A673 (cell line): ENCODE data around the gene TAS2R38. TPM values are rescaled to one million over a fixed set of nuclear protein-coding genes. Genes with fewer than 3 reads are reported as not detected.

ENCODE experiments used
- BruUV-seq: library from RNA; stranded (reverse); fragments of 400-500 nt; replicated peaks from 2 replicates; lab custom pipeline; 2021; lab: Mats Ljungman, UMichigan
- CTCF ChIA-PET: fragments of 300-600 bp; sonication (Branson Sonifier 250); formaldehyde crosslinking; loops from one replicate; lab custom pipeline; 2022; ENCODE audit warnings: antibody characterized with exemption; lab: Charles Lee
- POLR2A ChIA-PET: fragments of 300-600 bp; sonication (Branson Sonifier 250); formaldehyde crosslinking; loops from one replicate; lab custom pipeline; 2022; ENCODE audit warnings: antibody characterized with exemption; ENCODE audit not compliant: low non-redundant PET; lab: Charles Lee
- DNase-seq: peaks from one replicate; pipeline ENCODE4 v3.0.0-alpha.2; 2015; ENCODE audit warnings: low spot score
- H3K27ac ChIP-seq: fragments of 200-600 bp; sonication (generic); 2 replicates; pipeline ENCODE4 v1.5.1; 2016; ENCODE audit warnings: mixed run types, low read depth, mild to moderate bottlenecking, mixed read lengths, antibody characterized with exemption, low read length; ENCODE audit not compliant: poor library complexity, severe bottlenecking
- H3K27me3 ChIP-seq: fragments of 200-600 bp; sonication (generic); replicated peaks from 2 replicates; pipeline ENCODE4 v1.6.1; 2017; ENCODE audit warnings: mixed run types, low read depth, mild to moderate bottlenecking, mixed read lengths, antibody characterized with exemption, low read length; ENCODE audit not compliant: insufficient read depth, poor library complexity
- H3K36me3 ChIP-seq: fragments of 200-600 bp; sonication (generic); 2 replicates; pipeline ENCODE4 v1.6.1; 2016; ENCODE audit warnings: mixed run types, mild to moderate bottlenecking, mixed read lengths, antibody characterized with exemption, low read length; ENCODE audit not compliant: insufficient read depth, poor library complexity, severe bottlenecking
- H3K4me1 ChIP-seq: fragments of 200-600 bp; sonication (generic); 2 replicates; pipeline ENCODE4 v1.6.1; 2017; ENCODE audit warnings: mixed run types, mild to moderate bottlenecking, mixed read lengths, antibody characterized with exemption, low read length; ENCODE audit not compliant: insufficient read depth, poor library complexity, severe bottlenecking
- H3K4me3 ChIP-seq: fragments of 200-600 bp; sonication (generic); 2 replicates; pipeline ENCODE4 v1.5.1; 2016; ENCODE audit warnings: low read depth, mixed run types, mild to moderate bottlenecking, mixed read lengths, low read length; ENCODE audit not compliant: poor library complexity, severe bottlenecking
- H3K9me3 ChIP-seq: fragments of 200-600 bp; sonication (generic); 2 replicates; pipeline ENCODE4 v1.6.1; 2016; ENCODE audit warnings: mixed run types, low read depth, mild to moderate bottlenecking, mixed read lengths, antibody characterized with exemption, low read length; ENCODE audit not compliant: poor library complexity, severe bottlenecking
- EZH2 ChIP-seq: fragments of 200-600 bp; sonication (generic); IDR thresholded peaks from 2 replicates; pipeline ENCODE4 v1.6.1; 2017; ENCODE audit warnings: borderline replicate concordance, low read depth, mild to moderate bottlenecking, mixed read lengths, antibody characterized with exemption, low read length; ENCODE audit not compliant: poor library complexity, severe bottlenecking
- intact Hi-C: fragments of 100-400 bp; cut with micrococcal nuclease; formaldehyde crosslinking; loops from one replicate; pipeline ENCODE4 v1.10.0; 2022; ENCODE audit not compliant: unreplicated experiment
- total RNA-seq: library from RNA; stranded (reverse); gene quantifications from 2 replicates; pipeline ENCODE4 v1.2.3, GENCODE V29; 2021
- TF ChIP-seq, protein P1 (sequence below): fragments of 300-800, 200-600 bp; sonication (generic); conservative IDR thresholded peaks from 2 replicates; pipeline ENCODE4 v1.5.1; 2017; ENCODE audit warnings: low read depth, mild to moderate bottlenecking, antibody characterized with exemption, low read length, moderate library complexity, mixed read lengths

The TAS2R38 gene
- total RNA-seq, 1 experiment from 2014 or later: not detected

DNA sequence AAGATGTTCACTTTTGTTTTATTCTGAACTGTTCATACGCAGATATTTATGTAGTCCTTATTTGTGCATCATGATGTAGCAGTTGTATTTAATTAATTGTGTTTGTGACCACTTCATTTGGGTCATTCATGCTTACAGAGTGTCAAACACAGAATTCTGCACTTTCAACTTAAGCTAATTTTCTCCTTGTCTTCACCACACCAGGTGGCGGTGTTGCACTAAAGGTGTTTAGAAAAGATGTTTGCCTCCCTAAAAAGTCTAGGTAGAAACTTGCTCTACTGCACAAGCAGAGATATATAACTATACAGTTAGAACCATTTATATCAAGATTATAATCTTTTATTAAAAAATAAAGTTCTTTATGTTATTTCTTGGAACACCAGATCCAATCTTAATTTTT is 1.3 kb upstream of the TAS2R38 start:
- TF ChIP-seq, protein P1, sequence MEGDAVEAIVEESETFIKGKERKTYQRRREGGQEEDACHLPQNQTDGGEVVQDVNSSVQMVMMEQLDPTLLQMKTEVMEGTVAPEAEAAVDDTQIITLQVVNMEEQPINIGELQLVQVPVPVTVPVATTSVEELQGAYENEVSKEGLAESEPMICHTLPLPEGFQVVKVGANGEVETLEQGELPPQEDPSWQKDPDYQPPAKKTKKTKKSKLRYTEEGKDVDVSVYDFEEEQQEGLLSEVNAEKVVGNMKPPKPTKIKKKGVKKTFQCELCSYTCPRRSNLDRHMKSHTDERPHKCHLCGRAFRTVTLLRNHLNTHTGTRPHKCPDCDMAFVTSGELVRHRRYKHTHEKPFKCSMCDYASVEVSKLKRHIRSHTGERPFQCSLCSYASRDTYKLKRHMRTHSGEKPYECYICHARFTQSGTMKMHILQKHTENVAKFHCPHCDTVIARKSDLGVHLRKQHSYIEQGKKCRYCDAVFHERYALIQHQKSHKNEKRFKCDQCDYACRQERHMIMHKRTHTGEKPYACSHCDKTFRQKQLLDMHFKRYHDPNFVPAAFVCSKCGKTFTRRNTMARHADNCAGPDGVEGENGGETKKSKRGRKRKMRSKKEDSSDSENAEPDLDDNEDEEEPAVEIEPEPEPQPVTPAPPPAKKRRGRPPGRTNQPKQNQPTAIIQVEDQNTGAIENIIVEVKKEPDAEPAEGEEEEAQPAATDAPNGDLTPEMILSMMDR: no peak; the same call in 1 of the 2 replicates
- no peak for TF ChIP-seq EZH2
- DNase-seq: no peak
- CTCF ChIA-PET: interaction anchor here (0.6 kb wide), 1 partner anchor 20 kb away, joined by 3 read pairs; no protein-coding TSS in a partner anchor
- POLR2A ChIA-PET: no interaction called here
- no peaks in the 10 kb centered on the region for H3K9me3 ChIP-seq
- H3K36me3 ChIP-seq: no peaks in the 10 kb centered on the region
- no TSS peak for BruUV-seq
- H3K27me3 ChIP-seq: no peaks in the 10 kb centered on the region
- H3K27ac ChIP-seq: no peak overlapping the region
- H3K4me1 ChIP-seq: no peaks in the 10 kb centered on the region
- no peak overlapping the region for H3K4me3 ChIP-seq
- intact Hi-C loops: loop anchor here (10.0 kb wide), 1 partner anchor 330 kb away; no protein-coding TSS in a partner anchor

DNA sequence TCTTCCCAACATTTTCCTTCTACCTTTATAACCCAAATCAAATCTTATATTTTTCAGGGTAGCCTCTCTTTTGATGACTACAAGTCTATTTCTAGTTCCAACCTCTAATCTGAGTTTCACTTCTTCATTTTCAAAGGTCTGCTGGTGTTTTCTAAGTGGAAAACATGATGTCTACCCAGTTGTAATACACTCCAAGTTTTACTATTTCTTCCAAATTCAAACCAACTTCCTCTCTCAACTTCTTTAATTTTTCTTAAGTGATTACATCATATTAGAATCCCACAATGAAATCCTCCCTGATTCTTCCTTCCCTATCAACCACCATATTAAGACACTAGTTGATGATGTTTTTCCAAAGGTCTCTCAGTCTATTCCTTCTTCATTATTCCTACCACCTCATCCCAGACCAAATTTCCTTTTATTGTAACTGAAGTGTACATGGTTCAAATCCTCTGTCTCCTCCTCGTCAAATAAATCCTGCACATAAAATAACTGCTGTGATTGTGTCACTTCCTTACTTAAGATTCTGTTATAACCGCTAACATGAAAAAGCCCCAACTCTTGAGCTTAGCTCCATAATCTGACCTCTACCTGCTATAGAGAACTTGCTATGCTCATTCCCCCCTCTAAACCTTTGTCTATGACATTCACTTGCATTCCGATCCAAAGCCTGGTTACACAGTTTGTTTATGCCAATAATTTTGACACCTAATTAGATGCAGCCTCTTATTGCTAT is 12.7 kb downstream of the TAS2R38 start:
- CTCF ChIA-PET: no interaction called here
- Histone ChIP-seq H3K4me1 (no peaks in the 10 kb centered on the region), H3K36me3 (no peaks in the 10 kb centered on the region), H3K9me3 (no peaks in the 10 kb centered on the region), H3K27ac (no peak overlapping the region), H3K4me3 (no peak overlapping the region), H3K27me3 (no peaks in the 10 kb centered on the region)
- DNase-seq: no peak
- BruUV-seq: no TSS peak
- POLR2A ChIA-PET: no interaction called here
- intact Hi-C loops: no loop called here
- TF ChIP-seq, protein P1: no peak
- TF ChIP-seq EZH2: no peak

DNA sequence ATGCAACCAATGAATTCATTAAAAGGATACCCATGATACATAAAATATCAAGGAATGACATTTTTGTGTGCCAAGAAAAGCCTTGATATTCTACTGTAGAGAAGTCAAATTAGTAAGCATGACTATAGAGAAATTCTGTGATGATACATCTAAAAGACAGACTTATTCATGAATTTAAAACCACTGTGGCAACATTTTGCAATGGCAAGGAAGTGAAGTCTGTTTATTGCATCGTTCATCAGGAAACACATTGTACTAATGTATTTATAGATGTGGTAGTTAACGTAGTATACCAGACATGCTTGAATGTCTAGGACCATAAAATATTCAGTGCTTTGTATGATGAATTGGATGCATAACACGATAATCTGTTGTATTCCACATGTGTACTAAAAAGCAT is 17.5 kb downstream of the TAS2R38 start:
- Histone ChIP-seq H3K9me3 (no peaks in the 10 kb centered on the region), H3K27ac (no peak overlapping the region), H3K4me1 (no peaks in the 10 kb centered on the region), H3K4me3 (no peak overlapping the region), H3K27me3 (no peaks in the 10 kb centered on the region), H3K36me3 (no peaks in the 10 kb centered on the region)
- ChIA-PET CTCF (no interaction called here), POLR2A (no interaction called here)
- DNase-seq: no peak
- TF ChIP-seq, protein P1: no peak
- TF ChIP-seq EZH2: no peak
- BruUV-seq: no TSS peak
- intact Hi-C loops: no loop called here
